Retina (tissue), 1 donor: ENCODE data around the gene RNF111.
"Not testable (repeated sequence)": the region's sequence is repeated elsewhere in the genome, so short reads cannot be mapped to it uniquely, and the experiment has no call there.

Source experiments
- DNase-seq: peaks from one replicate; pipeline ENCODE4 v3.0.0-alpha.2; 2016

RNF111 gene

GRCh38 chr15:59063042-59063441 is 75.6 kb downstream of the RNF111 start:
- no peak for DNase-seq

GRCh38 chr15:59069430-59069829 is 82.0 kb downstream of the RNF111 start:
- no peak for DNase-seq

- no peak for DNase-seq
These were observed 87.1 kb downstream of the RNF111 start for GRCh38 chr15:59074607-59075006.

- DNase-seq: no peak
These were observed 100.3 kb downstream of the RNF111 start for GRCh38 chr15:59087731-59088130.

DNA sequence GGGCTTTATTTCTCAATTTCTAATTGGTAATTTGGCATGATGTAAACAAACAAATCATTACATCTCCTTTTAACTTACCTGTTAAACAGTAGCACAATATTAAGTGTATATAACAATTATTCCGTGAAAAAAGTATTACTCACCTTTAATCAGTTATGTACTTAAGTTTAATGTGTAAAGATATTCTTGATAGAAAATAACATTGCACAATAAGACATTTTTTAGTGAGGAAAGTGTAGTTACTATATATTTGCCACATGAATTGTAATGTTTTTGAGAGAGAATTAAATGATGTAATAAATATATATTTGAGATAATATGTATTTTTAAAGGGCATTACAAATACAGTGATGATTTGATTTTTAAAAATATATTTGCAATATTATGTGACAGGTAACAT is 106.6 kb downstream of the RNF111 start:
- no peak for DNase-seq

- no peak for DNase-seq
These were observed 109.0 kb downstream of the RNF111 start for GRCh38 chr15:59096429-59096828.

GRCh38 chr15:59099162-59099685 is 111.8 kb downstream of the RNF111 start:
- DNase-seq: no peak

DNA sequence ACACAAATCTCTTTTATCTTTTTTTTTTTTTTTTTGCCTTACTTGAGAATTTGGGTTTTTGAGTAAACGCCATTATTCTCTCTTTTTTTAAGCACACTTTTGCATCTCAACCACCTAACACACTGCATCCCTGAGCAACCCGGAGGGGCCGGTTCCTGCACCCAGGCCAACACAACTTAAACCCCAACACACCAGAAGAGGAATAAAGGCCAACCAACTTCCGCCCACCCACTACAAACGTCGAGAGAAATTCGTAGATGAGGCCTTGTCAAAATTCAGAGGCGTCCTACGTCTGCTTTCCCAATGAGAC is 117.1 kb downstream of the RNF111 start:
- DNase-seq: no peak

GRCh38 chr15:59104912-59105732 is 117.7 kb downstream of the RNF111 start, which contains the start of gene CCNB2:
TSS of gene CCNB2 (plus strand) at chr15:59105146. CDS start at chr15:59105269, 123 bp downstream.
- DNase-seq: peak; percentile 94

GRCh38 chr15:59105854-59106253 is 118.4 kb downstream of the RNF111 start:
- peak; percentile 4 for DNase-seq

DNA sequence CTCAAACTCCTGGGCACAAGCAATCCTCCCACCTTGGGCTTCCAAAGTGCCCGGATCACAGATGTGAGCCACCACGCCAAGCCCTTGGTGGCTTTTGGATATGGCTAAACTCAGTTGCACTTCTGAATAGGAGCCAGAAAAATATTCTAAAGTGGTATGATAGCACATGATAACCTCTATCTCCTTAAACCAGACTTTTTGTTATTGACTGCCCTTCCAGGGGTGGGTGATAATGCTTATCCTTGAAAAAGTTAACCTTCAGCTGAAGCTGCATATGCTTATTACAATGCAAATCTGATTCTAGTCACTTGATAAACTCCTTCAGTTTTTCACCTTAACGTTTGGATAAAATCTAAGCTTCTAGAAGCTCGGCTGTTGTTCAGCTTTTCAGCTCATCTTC is 123.8 kb downstream of the RNF111 start:
- no peak for DNase-seq

GRCh38 chr15:59115047-59115446 is 127.6 kb downstream of the RNF111 start:
- no peak for DNase-seq

GRCh38 chr15:59116141-59116540 is 128.7 kb downstream of the RNF111 start:
- DNase-seq: no peak

GRCh38 chr15:59116771-59117170 is 129.3 kb downstream of the RNF111 start:
- no peak for DNase-seq

DNA sequence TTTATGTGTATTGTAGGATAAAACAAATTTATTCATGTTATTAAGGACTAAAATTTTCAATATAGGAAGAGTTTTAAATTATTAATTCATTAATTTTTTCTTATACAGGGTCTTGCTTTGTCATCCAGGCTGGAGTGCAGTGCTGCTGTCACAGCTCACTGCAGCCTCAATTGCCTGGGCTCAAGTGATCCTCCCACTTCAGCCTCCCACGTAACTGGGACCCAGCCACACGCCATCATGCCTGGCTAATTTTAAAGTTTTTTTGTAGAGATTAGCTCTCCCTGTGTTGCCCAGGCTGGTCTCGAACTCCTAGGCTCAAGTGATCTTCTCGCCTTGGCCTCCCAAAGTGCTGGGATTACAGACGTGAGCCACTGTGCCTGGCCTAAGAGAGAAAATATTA is 132.2 kb downstream of the RNF111 start:
- DNase-seq: no peak

DNA sequence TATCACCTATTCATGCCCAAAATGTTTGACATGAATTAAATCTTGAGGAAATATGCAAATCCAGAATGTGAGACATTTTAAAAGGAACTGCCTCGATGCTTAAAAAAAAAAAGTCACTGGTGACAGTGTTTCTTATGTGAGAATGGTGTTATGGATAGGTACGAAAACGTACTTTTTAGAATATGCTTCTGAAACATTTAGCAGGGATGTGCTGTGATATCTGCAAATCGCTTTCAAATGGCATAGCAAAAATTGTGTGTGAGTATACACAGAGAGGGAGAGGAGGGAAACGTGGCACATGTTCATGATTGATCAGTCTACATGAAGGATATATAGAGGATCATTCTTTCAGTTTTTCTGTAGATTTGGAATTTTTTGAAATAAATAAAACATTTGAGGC is 133.5 kb downstream of the RNF111 start:
- no peak for DNase-seq

- DNase-seq: no peak
These were observed 136.8 kb downstream of the RNF111 start for GRCh38 chr15:59124261-59124660.

- not testable (repeated sequence) for DNase-seq
These were observed 138.2 kb downstream of the RNF111 start for GRCh38 chr15:59125683-59126082.

DNA sequence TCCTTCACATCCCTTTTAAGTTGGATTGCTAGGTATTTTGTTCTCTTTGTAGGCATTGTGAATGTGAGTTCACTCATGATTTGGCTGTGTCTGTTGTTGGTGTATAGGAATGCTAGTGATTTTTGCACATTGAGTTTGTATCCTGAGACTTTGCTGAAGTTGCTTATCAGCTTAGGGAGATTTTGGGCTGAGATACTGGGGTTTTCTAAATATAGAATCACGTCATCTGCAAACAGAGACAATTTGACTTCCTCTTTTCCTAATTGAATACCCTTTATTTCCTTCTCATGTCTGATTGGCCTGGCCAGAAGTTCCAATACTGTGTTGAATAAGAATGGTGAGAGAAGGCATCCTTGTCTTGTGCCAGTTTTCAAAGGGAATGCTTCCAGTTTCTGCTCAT is 139.8 kb downstream of the RNF111 start:
- not testable (repeated sequence) for DNase-seq

DNA sequence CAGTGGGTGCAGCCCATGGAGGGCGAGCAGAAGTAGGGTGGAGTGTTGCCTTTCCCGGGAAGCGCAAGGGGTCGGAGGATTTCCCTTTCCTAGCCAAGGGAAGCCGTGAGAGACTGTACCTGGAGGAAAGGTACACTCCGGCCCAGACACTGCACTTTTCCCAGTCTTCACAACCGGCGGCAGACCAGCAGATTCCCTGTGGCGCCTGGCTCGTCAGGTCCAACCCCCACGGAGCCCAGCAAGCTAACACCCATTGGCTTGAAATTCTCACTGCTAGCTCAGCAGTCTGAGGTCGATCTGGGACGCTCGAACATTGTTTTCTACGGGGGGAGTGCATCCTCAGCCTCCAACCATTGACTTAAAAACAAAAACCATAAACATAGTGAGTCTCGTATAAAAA is 144.0 kb downstream of the RNF111 start:
- no peak for DNase-seq

GRCh38 chr15:59131969-59132562 is 144.6 kb downstream of the RNF111 start:
- DNase-seq: no peak

GRCh38 chr15:59133929-59134427 is 146.5 kb downstream of the RNF111 start:
- no peak for DNase-seq

DNA sequence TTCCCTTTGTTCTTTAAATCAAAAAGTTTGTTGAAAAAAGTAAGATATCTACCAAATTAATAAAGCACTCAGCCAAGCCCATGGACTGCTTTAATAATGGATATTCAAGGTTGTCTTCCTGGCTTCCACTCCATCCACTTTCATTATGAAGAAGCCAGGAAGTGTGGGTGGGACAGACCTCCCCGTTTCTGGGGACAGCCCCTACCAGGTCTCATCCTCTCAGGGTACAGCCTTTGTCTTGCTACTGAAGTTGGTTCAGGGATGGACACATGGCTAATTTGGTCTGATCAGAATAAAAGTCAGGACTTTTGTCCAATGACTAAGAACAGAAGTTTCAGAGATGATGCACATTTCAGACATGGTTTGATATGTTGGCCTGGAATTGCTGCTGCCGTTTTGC is 150.1 kb downstream of the RNF111 start:
- no peak for DNase-seq

DNA sequence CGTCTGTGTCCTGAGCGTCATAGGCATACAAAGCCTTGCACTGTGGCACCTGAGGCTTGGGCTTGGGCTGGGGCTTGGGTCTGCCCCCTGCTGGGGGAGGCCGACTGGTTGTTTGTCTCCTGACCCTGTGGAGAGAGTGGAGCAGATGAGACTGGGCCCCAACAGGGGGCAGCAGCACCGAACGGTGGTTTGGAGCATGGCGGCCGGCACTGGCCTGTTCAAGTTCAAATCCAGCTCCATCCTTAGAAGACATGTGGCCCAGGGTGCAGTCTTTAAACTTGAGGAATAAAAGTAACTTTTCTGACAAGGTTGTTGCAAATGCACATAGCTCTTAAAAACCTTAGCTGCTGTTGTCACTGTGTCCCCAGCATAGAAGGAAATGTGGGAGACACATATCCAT is 150.8 kb downstream of the RNF111 start:
- DNase-seq: no peak
